ENCODE data around the gene GINS3. TPM values are rescaled to one million over a fixed set of nuclear protein-coding genes. Genes with fewer than 3 reads are reported as not detected.

Gene GINS3
- polyA plus RNA-seq, 3 donors: 0.79 to 1.8 (median 1.4) TPM

DNA sequence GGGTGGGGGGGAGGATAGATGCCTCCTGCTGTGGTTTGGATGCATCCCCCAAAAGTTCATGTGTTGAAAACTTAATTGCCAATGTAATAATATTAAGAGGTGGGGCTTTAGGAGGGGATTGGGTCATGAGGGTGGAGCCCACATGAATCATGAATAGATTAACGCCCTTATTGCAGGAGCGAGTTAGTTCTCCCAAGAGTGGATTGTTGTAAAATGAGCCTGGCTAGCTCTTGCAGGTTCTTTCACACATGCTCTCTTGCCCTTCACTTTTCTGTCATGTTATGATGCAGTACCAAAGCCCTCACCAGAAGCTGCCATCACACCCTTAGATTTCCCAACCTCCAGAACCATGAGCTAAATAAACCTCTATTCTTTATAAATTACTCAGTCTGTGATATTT lies 52.0 kb downstream of the GINS3 start:
- H3K27me3 Mint-ChIP-seq (ENCODE audit: low read depth in 3 of 3): peaks cover 17 to 30% (median 24%) of the 10 kb centered on the region in 3 donors
- H3K4me1 Mint-ChIP-seq: peaks cover 2% of the 10 kb centered on the region
- no peak overlapping the region for H3K27ac Mint-ChIP-seq
- no peaks in the 10 kb centered on the region for H3K36me3 Mint-ChIP-seq
- intact Hi-C loops (cut with micrococcal nuclease): no loop called here
- Histone ChIP-seq H3K9ac (ENCODE audit: insufficient read depth, low read length, poor library complexity, severe bottlenecking) (no peak overlapping the region), H3K9me3 (replicated peaks in 1 of 2; ENCODE audit: control insufficient read depth in 1 of 2, insufficient read depth in 1 of 2, low read length in 2 of 2) (no peaks in the 10 kb centered on the region), H3K4me3 (replicated peaks in 1 of 3; ENCODE audit: low read depth in 2 of 3, low read length in 3 of 3) (no peak overlapping the region), H2AFZ (ENCODE audit: insufficient read depth, low read depth, low read length, poor library complexity, severe bottlenecking) (no peak overlapping the region), H3K27ac (ENCODE audit: low read depth in 1 of 2, low read length in 2 of 2) (no peak overlapping the region), H3K4me2 (replicated peaks; ENCODE audit: extremely low read depth, low read length, poor library complexity, severe bottlenecking) (no peak overlapping the region), H3K79me2 (ENCODE audit: insufficient read depth, low read length) (no peaks in the 10 kb centered on the region), H3K36me3 (replicated peaks in 1 of 2; ENCODE audit: control insufficient read depth in 1 of 2, insufficient read depth in 2 of 2, low read length in 2 of 2) (no peaks in the 10 kb centered on the region), H3K27me3 (ENCODE audit: control insufficient read depth in 2 of 2, insufficient read depth in 2 of 2, low read length in 2 of 2) (peaks cover 2 to 5% of the 10 kb centered on the region in 2 donors), H4K20me1 (ENCODE audit: insufficient read depth, low read length) (no peaks in the 10 kb centered on the region), H3K4me1 (ENCODE audit: control insufficient read depth in 1 of 2, insufficient read depth in 2 of 2, low read length in 2 of 2) (no peaks in the 10 kb centered on the region)
- H3K9me3 Mint-ChIP-seq: peaks cover 0 to 4% (median 0%) of the 10 kb centered on the region in 7 donors
- WGBS (ENCODE audit: insufficient coverage): 83% methylated on average over 1 of the region's 2 CpGs
- TF ChIP-seq, protein P1, sequence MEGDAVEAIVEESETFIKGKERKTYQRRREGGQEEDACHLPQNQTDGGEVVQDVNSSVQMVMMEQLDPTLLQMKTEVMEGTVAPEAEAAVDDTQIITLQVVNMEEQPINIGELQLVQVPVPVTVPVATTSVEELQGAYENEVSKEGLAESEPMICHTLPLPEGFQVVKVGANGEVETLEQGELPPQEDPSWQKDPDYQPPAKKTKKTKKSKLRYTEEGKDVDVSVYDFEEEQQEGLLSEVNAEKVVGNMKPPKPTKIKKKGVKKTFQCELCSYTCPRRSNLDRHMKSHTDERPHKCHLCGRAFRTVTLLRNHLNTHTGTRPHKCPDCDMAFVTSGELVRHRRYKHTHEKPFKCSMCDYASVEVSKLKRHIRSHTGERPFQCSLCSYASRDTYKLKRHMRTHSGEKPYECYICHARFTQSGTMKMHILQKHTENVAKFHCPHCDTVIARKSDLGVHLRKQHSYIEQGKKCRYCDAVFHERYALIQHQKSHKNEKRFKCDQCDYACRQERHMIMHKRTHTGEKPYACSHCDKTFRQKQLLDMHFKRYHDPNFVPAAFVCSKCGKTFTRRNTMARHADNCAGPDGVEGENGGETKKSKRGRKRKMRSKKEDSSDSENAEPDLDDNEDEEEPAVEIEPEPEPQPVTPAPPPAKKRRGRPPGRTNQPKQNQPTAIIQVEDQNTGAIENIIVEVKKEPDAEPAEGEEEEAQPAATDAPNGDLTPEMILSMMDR (IDR thresholded peaks at IDR 0.05): no peak
- no peak overlapping the region for H3K4me3 Mint-ChIP-seq
- DNase-seq: no peak

GRCh38 chr16:58448890-58449289 lies 56.6 kb downstream of the GINS3 start:
- no peak overlapping the region for H3K27ac ChIP-seq (ENCODE audit: low read depth in 1 of 2, low read length in 2 of 2)
- DNase-seq: no peak
- H3K36me3 Mint-ChIP-seq: no peaks in the 10 kb centered on the region
- peaks cover 6% of the 10 kb centered on the region for H3K4me1 Mint-ChIP-seq
- peaks cover 0 to 4% (median 0%) of the 10 kb centered on the region in 7 donors for H3K9me3 Mint-ChIP-seq
- H3K79me2 ChIP-seq (ENCODE audit: insufficient read depth, low read length): no peaks in the 10 kb centered on the region
- intact Hi-C loops (cut with micrococcal nuclease): no loop called here
- H3K4me2 ChIP-seq (replicated peaks; ENCODE audit: extremely low read depth, low read length, poor library complexity, severe bottlenecking): no peak overlapping the region
- TF ChIP-seq, protein P1 (IDR thresholded peaks at IDR 0.05): no peak
- H3K4me3 ChIP-seq (replicated peaks in 1 of 3; ENCODE audit: low read depth in 2 of 3, low read length in 3 of 3): no peak overlapping the region
- no peak overlapping the region for H3K4me3 Mint-ChIP-seq
- H2AFZ ChIP-seq (ENCODE audit: insufficient read depth, low read depth, low read length, poor library complexity, severe bottlenecking): no peak overlapping the region
- no peaks in the 10 kb centered on the region for H3K36me3 ChIP-seq (replicated peaks in 1 of 2; ENCODE audit: control insufficient read depth in 1 of 2, insufficient read depth in 2 of 2, low read length in 2 of 2)
- H3K27me3 Mint-ChIP-seq (ENCODE audit: low read depth in 3 of 3): peaks cover 18 to 50% (median 30%) of the 10 kb centered on the region in 3 donors
- no CpG with 5 or more reads among the region's 2 CpGs for WGBS (ENCODE audit: insufficient coverage)
- H4K20me1 ChIP-seq (ENCODE audit: insufficient read depth, low read length): no peaks in the 10 kb centered on the region
- no peak overlapping the region for H3K9ac ChIP-seq (ENCODE audit: insufficient read depth, low read length, poor library complexity, severe bottlenecking)
- H3K27ac Mint-ChIP-seq: no peak overlapping the region
- H3K9me3 ChIP-seq (replicated peaks in 1 of 2; ENCODE audit: control insufficient read depth in 1 of 2, insufficient read depth in 1 of 2, low read length in 2 of 2): no peaks in the 10 kb centered on the region
- H3K4me1 ChIP-seq (ENCODE audit: control insufficient read depth in 1 of 2, insufficient read depth in 2 of 2, low read length in 2 of 2): no peaks in the 10 kb centered on the region
- peaks cover 5 to 15% of the 10 kb centered on the region in 2 donors for H3K27me3 ChIP-seq (ENCODE audit: control insufficient read depth in 2 of 2, insufficient read depth in 2 of 2, low read length in 2 of 2)
